UCSD-AML1 (cell line): ENCODE data around the gene GHITM.
"Not testable (repeated sequence)": the region's sequence is repeated elsewhere in the genome, so short reads cannot be mapped to it uniquely, and the experiment has no call there.

Experiments used
- DNase-seq: peaks from one replicate; lab custom pipeline; 2025; ENCODE audit not compliant: unreplicated experiment; lab: John Stamatoyannopoulos, UW

GHITM gene

GRCh38 chr10:84139126-84140035 is at the start of gene GHITM:
Gene GHITM, plus strand, starts transcription at chr10:84139509. Its CDS starts 1,992 bp downstream, at chr10:84141501.
- DNase-seq, result peak; percentile 98

GRCh38 chr10:84095811-84096497 is 43.4 kb upstream of the GHITM start:
- DNase-seq, result no peak

GRCh38 chr10:84097787-84098353 is 41.4 kb upstream of the GHITM start:
- no peak for DNase-seq

GRCh38 chr10:84098667-84099066 is 40.6 kb upstream of the GHITM start:
- DNase-seq, result no peak

- DNase-seq, result no peak
Observed at GRCh38 chr10:84101042-84101441, 38.3 kb upstream of the GHITM start.

GRCh38 chr10:84108797-84109196 is 30.5 kb upstream of the GHITM start:
- no peak for DNase-seq

- not testable (repeated sequence) for DNase-seq
Observed at GRCh38 chr10:84109772-84110171, 29.5 kb upstream of the GHITM start.

- DNase-seq, result not testable (repeated sequence)
Observed at GRCh38 chr10:84113468-84113867, 25.8 kb upstream of the GHITM start.

- no peak for DNase-seq
Observed at GRCh38 chr10:84114088-84114667, 25.1 kb upstream of the GHITM start.

- DNase-seq, result not testable (repeated sequence)
Observed at GRCh38 chr10:84117204-84117603, 22.1 kb upstream of the GHITM start.

- DNase-seq, result no peak
Observed at GRCh38 chr10:84117686-84118394, 21.5 kb upstream of the GHITM start.

- DNase-seq, result no peak
Observed at GRCh38 chr10:84118395-84119006, 20.8 kb upstream of the GHITM start.

GRCh38 chr10:84123362-84123761 is 15.9 kb upstream of the GHITM start:
- no peak for DNase-seq

GRCh38 chr10:84125910-84126784 is 13.2 kb upstream of the GHITM start:
- DNase-seq, result peak; percentile 40

- DNase-seq, result no peak
Observed at GRCh38 chr10:84126785-84127167, 12.5 kb upstream of the GHITM start.

- no peak for DNase-seq
Observed at GRCh38 chr10:84135836-84136235, 3.5 kb upstream of the GHITM start.

GRCh38 chr10:84137811-84138210 is 1.5 kb upstream of the GHITM start:
- no peak for DNase-seq

GRCh38 chr10:84138478-84139125 is 707 bp upstream of the GHITM start:
- DNase-seq, result no peak

- DNase-seq, result peak; percentile 34
Observed at GRCh38 chr10:84140036-84140379, 699 bp downstream of the GHITM start.
